AG04449 (cell line): ENCODE results near the gene TEF.
"Not testable (repeated sequence)": the region's sequence is repeated elsewhere in the genome, so short reads cannot be mapped to it uniquely, and the experiment has no call there.

Experiments
- CTCF ChIA-PET: fragments of 350-600 bp; formaldehyde crosslinking; extraction: SDS; loops from one replicate; lab custom pipeline; 2021; ENCODE audit warnings: antibody characterized with exemption; lab: Yijun Ruan, JAX
- POLR2A ChIA-PET: fragments of 400-600, 350-600 bp; formaldehyde crosslinking; extraction: SDS; loops from one replicate; lab custom pipeline; 2020; ENCODE audit warnings: antibody characterized with exemption, inconsistent platforms; lab: Yijun Ruan, JAX
- DNase-seq: peaks from one replicate; pipeline ENCODE4 v3.0.0-alpha.2; 2010; ENCODE audit warnings: low read depth, low spot score
- H3K4me3 ChIP-seq: 2 replicates; pipeline ENCODE4 v1.5.1; 2011; ENCODE audit warnings: low read depth, mild to moderate bottlenecking, control low read depth, low read length
- TF ChIP-seq, protein P1 (sequence below): IDR thresholded peaks from one replicate; pipeline ENCODE4 v1.5.1; 2011; ENCODE audit warnings: mild to moderate bottlenecking, moderate library complexity, low read length, control low read depth, inconsistent platforms; ENCODE audit not compliant: insufficient read depth; ENCODE audit errors: missing control alignments

Gene TEF

DNA sequence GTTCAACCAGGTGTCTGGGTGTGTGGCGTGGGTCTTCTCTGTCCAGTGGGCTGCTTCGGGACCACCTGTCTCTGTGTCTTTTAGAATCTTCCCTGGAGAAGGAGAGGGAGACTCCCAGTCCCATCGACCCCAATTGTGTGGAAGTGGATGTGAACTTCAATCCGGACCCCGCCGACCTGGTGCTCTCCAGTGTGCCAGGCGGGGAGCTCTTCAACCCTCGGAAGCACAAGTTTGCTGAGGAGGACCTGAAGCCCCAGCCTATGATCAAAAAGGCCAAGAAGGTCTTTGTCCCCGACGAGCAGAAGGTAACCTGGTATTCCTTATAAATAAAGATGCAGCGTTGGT is 12.2 kb downstream of the TEF start:
- POLR2A ChIA-PET: interaction anchor here (1.2 kb wide), 1 partner anchor 8 kb away, joined by 4 read pairs; no protein-coding TSS in a partner anchor

DNA sequence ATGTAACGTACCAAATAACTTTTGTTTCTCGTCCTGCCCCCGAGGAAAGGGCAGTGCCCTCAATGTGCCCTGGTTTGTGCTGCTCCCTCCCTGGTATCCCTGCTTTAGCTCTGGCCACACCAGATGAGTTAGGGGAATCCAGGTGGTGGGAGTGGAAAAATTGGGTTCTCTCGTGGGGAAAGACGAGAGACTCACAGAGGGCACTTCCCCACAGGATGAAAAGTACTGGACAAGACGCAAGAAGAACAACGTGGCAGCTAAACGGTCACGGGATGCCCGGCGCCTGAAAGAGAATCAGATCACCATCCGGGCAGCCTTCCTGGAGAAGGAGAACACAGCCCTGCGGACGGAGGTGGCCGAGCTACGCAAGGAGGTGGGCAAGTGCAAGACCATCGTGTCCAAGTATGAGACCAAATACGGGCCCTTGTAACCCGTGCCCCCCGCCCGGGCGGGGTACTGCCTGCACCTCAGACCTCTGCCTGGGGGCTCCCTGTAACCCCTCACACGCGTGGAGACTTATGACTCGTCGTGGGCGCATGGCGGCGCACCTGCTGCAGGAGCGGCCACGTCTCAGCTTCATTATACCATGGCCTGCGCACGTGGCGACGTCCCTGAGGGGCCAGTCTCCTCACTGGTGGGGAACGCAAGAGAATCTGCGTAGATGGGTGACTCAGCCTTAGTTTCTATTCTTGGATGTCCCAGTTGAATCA is 13.9 kb downstream of the TEF start:
- H3K4me3 ChIP-seq: no peak overlapping the region
- DNase-seq: no peak
- POLR2A ChIA-PET: no interaction called here
- TF ChIP-seq, protein P1, sequence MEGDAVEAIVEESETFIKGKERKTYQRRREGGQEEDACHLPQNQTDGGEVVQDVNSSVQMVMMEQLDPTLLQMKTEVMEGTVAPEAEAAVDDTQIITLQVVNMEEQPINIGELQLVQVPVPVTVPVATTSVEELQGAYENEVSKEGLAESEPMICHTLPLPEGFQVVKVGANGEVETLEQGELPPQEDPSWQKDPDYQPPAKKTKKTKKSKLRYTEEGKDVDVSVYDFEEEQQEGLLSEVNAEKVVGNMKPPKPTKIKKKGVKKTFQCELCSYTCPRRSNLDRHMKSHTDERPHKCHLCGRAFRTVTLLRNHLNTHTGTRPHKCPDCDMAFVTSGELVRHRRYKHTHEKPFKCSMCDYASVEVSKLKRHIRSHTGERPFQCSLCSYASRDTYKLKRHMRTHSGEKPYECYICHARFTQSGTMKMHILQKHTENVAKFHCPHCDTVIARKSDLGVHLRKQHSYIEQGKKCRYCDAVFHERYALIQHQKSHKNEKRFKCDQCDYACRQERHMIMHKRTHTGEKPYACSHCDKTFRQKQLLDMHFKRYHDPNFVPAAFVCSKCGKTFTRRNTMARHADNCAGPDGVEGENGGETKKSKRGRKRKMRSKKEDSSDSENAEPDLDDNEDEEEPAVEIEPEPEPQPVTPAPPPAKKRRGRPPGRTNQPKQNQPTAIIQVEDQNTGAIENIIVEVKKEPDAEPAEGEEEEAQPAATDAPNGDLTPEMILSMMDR: no peak
- CTCF ChIA-PET: interaction anchor here (1.2 to 5.3 kb wide), 2 partner anchors 8 to 10 kb away, joined by 3 to 42 read pairs; no protein-coding TSS in a partner anchor

More for the DNA sequence above, 12.2 kb downstream of the TEF start:
- no peak overlapping the region for H3K4me3 ChIP-seq
- TF ChIP-seq, protein P1: no peak
- no peak for DNase-seq
- CTCF ChIA-PET: interaction anchor here (1.6 to 5.3 kb wide), 3 partner anchors 9 to 138 kb away, joined by 3 to 42 read pairs (median 17); no protein-coding TSS in a partner anchor

DNA sequence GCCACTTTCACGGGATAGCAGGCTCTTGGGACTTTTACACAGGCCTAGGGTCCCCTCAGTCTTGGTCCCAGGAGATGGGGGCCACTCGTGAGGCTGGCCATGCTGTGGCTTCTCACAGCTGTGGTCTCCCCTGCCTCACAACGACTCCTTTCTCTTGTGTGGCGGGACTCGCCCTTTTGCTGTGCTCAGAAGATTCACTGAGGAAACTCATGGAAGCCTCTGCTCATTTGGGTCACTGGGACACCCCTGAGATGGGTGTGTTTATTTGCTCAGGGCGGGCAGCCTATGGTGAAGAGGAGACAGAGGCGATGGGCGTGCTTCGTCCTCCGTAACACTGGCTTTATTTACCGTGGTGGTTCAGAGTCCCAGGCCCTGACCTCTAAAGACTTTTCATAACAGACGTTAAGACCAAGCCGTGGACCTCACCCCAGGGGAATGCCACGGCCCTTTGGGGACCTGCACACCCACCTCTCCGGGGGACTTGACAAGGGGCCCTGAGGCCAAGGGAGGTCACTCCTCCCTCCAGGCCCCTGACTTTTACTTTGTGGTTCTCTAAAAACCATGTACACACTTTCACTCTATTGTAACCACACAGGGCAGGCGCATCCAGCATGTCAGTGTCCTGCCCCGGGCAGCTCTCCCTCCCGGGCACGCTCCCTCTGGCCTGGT is 15.5 kb downstream of the TEF start:
- TF ChIP-seq, protein P1: no peak
- no peak overlapping the region for H3K4me3 ChIP-seq
- CTCF ChIA-PET: interaction anchor here (1.2 kb wide), 1 partner anchor 8 kb away, joined by 3 read pairs; no protein-coding TSS in a partner anchor
- no peak for DNase-seq
- POLR2A ChIA-PET: no interaction called here

DNA sequence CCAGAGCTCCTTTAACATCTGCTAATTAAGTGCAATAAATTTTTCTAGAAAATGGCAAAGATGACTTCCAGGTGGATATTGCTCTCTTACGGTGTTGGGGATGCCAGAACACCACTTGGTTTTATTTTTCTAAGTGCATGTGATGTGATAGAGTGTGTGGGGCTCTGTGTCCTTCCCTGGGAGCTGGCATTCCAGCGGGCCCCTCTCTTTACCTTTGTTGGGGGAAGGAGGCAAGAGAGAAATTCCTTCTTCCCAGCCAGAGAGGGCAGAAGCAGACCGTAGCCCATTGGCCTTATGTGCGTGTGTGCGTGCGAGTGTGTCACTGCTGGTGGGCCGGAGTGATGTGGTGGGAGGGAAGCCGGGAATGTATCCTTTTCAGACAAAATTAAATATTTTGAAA is 17.2 kb downstream of the TEF start:
- CTCF ChIA-PET: interaction anchor here (1.1 kb wide), 1 partner anchor 136 kb away, joined by 3 read pairs; no protein-coding TSS in a partner anchor
- no peak for DNase-seq
- TF ChIP-seq, protein P1: no peak

DNA sequence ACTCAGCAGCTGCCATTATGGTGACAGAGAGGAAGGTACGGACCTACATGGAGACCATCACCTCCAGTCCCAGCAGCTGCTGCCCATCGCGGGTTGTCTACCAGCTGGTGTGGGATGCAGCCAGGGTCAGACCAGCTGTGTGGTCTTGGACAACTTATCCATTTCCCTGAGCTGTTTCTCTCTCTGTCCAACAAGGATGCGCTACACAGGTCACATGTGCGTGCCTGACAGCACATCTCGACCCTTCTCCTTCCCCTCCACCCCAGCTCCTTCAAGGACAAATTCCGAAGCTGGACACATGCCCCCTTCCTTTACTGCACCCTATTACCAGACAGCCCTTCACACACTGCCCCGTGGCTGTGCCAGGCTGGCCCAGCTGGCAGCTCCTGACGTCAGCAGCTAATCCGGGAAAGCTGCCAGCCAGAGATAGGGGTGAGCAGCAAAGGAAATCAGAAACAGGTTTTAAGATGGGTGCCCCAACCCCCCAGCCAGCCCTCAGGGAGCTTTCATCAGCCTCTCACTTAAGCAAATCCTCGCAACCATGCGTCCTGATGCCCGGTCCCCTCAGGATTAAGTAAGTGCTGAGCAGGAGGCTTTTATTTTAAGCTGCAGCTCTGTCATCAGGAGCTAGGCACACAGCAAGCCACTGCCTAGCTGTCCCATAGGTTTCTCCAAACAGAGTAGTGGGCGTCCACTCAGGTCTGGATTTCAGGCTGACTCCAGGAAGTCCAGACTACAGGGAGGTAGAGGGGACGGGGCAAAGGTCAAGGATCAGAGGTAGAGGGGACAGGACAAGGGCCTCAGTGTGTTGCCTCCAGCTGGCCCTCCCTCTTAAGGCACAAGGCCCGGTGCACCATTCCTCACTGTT is 20.3 kb downstream of the TEF start:
- CTCF ChIA-PET: interaction anchor here (0.8 to 4.7 kb wide), 15 partner anchors 8 to 195 kb away, joined by 3 to 46 read pairs (median 4); no protein-coding TSS in a partner anchor
- H3K4me3 ChIP-seq: no peak overlapping the region
- no peak for DNase-seq
- TF ChIP-seq, protein P1: no peak
- POLR2A ChIA-PET: interaction anchor here (1.0 to 1.8 kb wide), 6 partner anchors 9 to 165 kb away, joined by 3 to 9 read pairs (median 4); partner anchors contain the start of genes ACO2, PHF5A, TEF and TOB2

More for the DNA sequence above, 17.2 kb downstream of the TEF start:
- POLR2A ChIA-PET: no interaction called here
- H3K4me3 ChIP-seq: no peak overlapping the region

DNA sequence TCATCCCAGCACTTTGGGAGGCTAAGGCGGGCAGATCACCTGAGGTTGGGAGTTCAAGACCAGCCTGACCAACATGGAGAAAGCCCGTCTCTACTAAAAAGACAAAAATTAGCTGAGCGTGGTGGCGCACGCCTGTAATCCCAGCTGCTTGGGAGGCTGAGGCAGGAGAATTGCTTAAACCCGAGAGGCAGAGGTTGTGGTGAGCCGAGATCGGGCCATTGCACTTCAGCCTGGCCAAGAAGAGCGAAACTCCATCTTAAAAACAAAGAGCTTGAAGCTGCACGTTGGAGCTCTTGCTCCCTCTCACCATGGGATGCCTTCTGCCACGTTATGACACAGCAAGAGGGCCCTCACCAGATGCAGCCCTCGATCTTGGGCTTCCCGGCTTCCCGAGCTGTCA is 21.1 kb downstream of the TEF start:
- ChIA-PET POLR2A (interaction anchor here (1.1 to 1.8 kb wide), 3 partner anchors 10 to 122 kb away, joined by 3 to 9 read pairs (median 4); partner anchors contain the start of gene TOB2), CTCF (interaction anchor here (0.8 to 4.7 kb wide), 29 partner anchors 10 to 480 kb away, joined by 3 to 46 read pairs (median 5); partner anchors contain the start of gene TEF)
- not testable (repeated sequence) for DNase-seq, H3K4me3 ChIP-seq
